Measurements from ENCODE around the gene PYHIN1.

PYHIN1 gene

DNA sequence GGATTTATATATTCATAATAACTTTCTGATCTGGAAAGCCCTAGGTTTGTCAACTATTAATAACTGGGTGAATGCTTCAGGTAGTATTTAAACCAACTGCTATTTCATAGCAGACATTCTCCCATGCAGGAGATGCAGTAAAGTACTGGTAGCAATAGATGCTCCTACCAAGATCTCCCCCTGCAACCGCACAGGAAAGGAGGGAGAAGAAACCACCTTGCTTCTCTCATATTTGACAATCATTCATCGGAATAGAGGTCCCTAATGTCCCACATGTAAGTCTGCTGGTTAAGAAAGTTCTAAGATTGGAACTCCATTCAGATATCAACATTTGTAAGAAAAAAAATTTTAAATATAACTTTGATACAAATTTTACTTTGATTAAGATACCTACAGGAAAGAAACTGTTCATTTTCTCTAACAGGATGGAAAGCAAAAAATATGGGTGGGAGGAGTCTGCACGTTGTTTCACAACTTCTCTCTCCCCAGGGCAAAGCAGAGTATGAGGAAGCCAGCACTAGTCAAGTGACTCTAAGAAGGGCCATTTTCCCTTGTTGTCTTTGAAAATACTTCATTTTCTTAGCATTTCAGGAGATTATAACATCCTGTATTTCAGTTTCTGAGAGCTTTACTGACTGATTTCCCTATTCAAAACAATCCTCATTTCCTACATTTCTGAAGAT, at the start of gene PYHIN1:
PYHIN1 (plus strand) TSS at position 498 of the 683 bp plus-strand sequence. CDS start 5,359 bp downstream, outside the sequence.
- no peak for FAIRE-seq
- no peak for DNase-seq (ENCODE audit: low spot score)

DNA sequence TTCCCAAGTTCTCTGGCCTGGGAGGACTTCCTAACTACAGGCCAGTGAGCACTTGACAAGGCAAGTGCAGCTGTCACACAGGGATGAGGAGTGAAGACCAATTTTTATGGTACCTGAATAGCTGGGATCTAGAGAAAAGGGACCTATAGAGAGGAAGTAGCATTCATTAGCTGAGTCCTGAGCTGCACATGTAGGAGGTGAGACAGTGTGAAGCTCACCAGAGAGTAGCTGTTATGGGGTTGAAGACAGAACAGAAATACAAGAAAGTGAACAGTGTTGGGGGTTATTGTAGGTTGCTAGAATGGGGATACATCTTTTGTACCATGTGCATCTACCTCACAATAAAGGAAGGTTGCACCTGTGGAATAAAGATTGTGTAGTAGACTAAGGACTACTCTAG, 37.7 kb upstream of the PYHIN1 start:
- DNase-seq (ENCODE audit: low spot score), result no peak
- no peak for FAIRE-seq

DNA sequence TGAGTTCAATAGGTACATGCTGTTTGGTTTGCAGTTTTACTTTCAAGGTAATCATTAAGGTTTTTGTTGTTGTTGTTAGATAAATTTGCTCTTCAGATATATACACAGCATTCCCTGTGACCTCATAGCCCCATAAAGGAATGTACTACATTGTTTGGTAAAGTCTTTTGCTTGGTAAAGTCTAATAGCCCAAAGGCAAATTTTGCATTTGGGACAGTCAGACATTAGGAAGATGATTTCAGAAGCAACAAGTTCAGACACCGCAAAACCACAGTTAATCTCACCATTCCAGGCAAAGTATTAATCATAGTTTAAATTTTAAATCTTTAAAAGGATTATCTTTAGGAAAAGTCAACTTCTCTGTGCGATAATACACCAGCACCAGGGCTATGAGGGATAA, 32.6 kb upstream of the PYHIN1 start:
- no peak for DNase-seq (ENCODE audit: low spot score)
- FAIRE-seq, result no peak

DNA sequence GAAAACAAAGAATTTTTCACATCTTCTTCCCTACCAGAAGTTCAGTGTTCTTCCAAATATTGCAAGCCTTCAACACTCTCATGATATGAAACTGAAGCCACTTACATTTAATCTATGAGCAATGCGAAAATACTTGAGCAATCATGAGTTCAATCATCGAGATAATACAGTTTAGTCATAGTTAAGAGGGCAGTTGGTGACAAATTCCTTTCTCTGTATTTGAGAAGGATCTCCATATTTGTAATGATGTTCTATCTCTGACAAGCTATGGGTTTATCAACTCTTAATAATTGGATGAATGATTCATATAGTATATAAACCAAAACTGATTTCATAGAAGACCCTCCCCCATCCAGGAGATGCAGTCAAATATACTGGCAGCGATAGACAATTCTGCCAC, 29.7 kb upstream of the PYHIN1 start:
- DNase-seq (ENCODE audit: low spot score), result no peak
- FAIRE-seq, result no peak

DNA sequence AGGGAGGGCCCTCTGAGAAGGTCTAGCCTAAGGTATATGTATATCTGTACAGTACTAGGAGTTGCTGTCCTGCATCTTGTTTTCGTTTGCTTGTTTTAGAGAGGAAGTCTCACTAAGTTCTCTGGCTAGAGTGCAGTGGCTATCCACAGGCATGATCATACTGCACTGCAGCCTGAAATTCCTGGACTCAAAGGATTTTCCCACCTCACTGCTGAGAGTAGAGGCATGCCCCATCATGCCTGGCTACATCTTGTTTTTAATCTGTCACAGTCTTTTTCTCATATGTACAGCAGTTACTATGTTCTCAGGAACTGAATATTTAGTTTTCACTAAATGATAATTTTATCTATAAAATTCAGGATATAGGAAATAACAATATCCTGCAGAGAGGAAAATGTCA, 15.3 kb upstream of the PYHIN1 start:
- no peak for FAIRE-seq
- DNase-seq (ENCODE audit: low spot score), result no peak

DNA sequence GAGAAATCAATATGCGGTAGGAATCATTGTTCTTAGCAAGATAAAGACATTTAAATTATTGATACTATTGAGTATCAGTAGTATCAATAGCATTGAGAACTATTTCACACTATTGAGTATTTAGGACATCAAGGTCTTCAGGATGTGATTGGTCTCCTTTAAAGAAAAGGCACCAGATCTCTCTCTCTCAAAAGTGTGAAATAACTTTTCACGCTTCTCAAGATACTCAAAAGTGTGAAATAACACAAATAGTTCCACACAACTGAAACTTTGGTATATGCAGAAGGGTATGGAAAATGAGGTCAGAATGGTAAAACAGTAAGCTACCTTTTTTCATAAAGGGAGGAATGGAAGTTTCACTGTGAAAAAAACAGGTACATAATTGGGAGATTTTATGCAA, 6.7 kb upstream of the PYHIN1 start:
- no peak for FAIRE-seq
- no peak for DNase-seq (ENCODE audit: low spot score)

DNA sequence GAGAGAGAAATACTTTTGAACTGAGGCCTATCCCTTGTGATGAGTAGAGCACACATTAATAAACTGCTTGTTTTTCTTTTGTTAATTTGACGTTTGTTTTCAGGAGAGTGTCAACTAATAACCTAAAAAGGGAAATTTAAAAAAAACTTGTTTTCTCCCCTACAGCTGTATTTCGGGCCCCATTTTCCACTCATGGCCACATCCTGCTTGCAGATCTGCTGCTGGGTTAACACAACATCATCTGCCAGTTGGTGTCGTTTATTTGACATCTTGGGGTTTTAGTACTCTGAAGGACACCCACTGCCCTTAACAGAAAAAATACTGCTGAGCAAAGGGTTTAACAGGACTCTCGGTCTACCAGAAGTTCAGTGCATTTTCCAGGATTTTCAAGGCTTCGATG, 848 bp upstream of the PYHIN1 start:
- FAIRE-seq (no peak), DNase-seq (ENCODE audit: low spot score) (no peak)

DNA sequence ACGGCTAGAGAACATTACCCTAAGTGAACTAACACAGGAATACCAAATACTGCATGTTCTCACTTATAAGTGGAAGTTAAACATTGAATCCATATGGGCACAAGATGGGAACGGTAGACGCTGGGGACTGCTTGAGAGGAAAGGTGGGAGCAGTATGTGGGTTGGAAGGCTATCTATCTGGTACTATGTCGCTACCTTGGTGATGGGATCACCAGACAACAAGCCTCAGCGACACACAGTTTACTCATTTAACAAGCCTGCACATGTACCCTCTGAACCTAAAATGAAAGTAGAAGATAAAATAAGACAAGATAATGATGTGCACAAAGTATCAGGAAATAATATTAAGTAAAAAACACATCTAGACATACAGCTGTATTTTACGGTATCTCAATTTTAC, 819 bp downstream of the PYHIN1 start:
- DNase-seq (ENCODE audit: low spot score) (no peak), FAIRE-seq (peak; percentile 82)

DNA sequence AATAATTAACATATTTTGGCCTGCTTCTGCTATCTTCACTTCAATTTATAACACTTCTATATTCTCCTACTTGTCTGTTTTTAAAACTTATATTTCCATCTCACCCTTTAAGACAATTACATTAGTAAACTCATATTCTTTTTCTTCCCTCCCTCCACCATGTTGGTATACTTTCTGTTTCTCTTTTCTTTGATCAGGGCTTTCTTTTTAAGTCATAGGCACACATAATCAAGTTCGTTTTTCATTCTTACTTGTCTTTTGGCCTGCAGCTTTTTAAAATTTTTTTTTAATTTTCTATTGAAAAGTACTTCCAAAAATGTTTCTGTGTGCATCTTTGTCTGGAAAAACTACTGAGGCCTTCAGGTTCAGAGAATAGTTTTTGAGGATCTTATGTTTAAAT, 2.3 kb downstream of the PYHIN1 start:
- DNase-seq (ENCODE audit: low spot score), result no peak
- FAIRE-seq, result no peak

DNA sequence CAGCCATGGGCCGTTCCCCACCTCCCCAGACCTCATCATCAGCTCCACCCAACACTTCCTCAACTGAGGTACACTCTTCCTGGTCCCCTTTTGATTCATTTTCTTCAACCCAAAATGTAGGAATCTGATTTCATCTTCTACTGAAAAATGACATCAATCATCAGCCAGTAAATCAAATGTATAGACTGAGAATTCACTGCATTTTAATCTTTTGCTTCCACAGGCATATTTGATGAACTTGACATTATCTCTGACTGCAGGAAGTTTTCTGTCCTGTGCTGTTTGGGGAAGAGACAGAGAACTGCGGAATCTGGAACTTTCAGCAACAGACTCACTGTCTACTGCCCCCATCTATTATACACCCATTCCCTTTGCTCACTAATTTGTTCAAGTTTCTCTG, 7.8 kb downstream of the PYHIN1 start:
- DNase-seq (ENCODE audit: low spot score), result no peak
- FAIRE-seq, result no peak

DNA sequence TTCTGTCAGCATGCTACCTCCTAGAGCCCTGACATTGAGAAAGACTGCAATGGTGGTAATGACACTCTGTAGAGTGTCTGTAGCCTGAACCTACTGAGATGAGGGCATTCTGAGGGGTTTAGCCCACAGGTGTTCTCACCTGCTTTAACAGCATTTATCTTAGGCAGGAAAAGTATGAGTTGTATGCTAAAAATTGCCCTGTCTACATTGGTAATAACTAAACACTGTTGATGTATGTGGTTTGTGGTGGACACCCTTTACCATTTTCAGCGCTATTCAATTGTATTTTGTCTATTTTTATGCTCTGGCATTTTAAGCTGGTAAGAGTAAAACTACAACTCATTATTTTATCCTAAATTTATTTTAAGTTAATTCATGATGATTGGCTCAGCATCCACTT, 10.0 kb downstream of the PYHIN1 start:
- FAIRE-seq, result no peak
- no peak for DNase-seq (ENCODE audit: low spot score)

DNA sequence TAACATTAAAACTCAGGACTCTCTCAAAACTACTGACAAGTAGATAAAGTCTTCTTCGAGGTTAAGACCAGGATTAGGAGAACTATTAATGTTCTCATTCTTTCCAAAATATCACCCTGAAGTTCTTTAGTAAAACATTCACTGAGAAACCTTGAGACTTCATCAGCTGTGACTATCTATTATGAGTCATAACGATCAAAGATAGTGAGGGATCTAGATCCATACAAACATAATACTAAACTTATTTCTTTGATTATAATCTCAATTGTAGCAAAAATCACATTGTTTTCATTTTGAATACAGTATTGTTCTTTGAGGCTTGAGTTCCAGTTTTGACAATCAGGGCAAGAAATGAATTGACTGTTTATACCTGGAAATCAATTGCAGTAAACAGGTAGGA, 11.1 kb downstream of the PYHIN1 start:
- no peak for FAIRE-seq

DNA sequence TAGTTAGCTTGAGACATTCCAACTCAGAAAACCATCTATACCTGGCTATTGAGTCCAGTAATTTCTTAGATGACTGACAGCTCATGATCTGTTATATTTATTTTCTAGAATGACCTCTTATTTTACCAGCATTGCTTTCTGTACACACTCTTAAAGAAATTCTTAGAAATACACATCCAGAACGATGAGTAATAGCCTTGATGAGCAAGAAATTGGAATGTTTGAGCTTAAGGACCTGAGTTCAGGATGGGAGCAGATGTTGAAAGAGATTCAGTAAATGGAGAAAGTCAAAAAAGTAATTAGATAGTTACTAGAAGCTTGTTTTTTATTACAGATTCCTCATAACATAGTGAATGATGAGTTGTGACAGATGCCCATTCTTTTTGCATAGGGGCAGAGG, 11.7 kb downstream of the PYHIN1 start:
- no peak for DNase-seq (ENCODE audit: low spot score)
- no peak for FAIRE-seq

More for the DNA sequence above, 11.1 kb downstream of the PYHIN1 start:
- no peak for DNase-seq (ENCODE audit: low spot score)

DNA sequence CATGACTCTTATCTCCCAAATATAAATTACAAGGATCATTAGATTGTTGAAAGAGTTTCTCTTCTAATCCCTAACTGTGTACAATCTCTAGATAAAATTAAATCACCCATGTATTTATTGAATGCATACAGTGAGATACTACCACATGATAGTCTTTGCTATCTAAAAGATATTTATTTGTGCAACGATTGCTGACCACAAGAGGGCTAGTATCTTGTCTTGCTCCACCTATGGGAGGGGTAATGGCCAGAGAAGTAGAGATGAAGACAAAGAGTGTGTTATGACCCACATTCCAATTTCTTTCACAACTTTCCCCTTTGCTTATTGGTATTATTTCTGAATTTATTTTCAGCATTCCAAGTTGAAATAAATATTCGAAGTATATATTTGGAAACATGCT, 13.7 kb downstream of the PYHIN1 start:
- no peak for FAIRE-seq
- no peak for DNase-seq (ENCODE audit: low spot score)

DNA sequence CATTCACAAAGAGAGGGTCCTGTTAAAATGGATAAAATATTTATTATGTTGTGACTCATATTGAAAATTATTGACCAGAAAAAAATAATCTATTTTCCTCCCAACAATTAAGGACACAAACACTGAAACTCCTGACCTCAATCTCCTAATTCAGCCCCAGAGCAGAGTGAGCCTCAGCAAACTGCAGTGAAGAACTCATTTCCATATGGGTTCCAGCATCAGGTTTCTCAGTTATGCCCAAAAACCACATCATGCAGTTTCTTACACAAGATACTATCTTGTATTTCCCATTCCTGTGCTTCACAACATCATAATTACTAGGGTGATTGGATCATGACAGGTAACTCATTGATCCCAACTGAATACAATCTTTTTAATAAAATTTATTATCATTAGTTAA, 15.4 kb downstream of the PYHIN1 start:
- DNase-seq (ENCODE audit: low spot score) (no peak), FAIRE-seq (no peak)

DNA sequence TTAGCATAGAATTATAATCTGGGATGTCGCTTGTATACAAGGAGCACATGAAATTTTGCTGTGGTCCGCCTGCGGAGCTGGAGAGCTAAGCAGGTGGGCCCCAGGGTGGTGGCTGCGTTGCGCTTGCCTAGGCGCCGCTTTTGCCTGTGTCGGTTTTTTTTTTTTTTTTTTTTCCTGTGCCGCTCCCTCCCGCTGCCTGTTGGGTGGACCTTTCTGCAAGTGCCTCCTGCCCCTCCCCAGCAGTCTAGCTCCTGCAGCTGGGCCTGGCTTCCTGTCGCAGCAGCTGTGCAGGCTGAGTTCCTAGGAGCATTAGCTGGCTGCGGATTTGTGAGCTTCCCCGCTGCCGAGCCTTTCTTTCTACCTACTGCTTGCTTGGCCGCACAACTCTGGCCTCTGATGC, 20.6 kb downstream of the PYHIN1 start:
- FAIRE-seq, result no peak

DNA sequence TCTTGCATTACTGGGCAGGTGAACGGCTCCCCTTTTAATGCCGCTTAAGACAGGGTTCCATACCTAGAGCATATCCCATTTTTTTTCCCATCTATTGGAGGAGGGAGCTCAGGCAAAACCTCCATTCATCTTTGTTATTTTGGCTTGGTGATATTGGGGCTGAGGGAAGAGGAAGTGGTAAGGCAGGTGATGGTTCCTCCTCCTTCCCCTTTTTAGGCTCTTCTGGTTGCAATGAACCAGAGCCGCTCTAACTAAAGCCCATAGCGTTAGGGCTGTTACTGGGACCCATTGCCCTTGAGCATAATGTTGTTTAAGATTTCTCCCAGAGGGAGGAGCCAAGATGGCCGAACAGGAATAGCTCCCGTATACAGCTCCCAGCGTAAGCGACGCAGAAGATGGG, 21.1 kb downstream of the PYHIN1 start:
- no peak for FAIRE-seq

More for the DNA sequence above, 20.6 kb downstream of the PYHIN1 start:
- no peak for DNase-seq (ENCODE audit: low spot score)

DNA sequence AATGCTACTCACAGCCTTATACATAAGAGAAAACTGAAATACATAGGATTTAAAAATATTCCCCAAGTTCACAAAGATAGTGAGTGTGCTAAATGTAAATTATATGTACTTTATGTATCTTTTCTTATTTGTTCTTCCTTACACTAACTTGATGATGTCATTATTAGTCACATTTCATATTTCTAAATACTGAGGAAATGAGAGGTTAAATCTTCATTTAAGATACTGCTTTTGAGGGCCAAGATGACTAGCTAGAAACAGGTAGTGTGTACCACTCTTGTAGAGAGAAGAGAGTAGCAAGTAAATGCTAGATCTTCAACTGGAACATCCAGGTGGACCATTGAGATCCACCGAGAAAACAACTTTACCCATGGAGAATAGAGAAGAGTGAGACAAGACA, 29.8 kb downstream of the PYHIN1 start:
- no peak for DNase-seq (ENCODE audit: low spot score)
- FAIRE-seq, result no peak

More for the DNA sequence above, 21.1 kb downstream of the PYHIN1 start:
- no peak for DNase-seq (ENCODE audit: low spot score)

DNA sequence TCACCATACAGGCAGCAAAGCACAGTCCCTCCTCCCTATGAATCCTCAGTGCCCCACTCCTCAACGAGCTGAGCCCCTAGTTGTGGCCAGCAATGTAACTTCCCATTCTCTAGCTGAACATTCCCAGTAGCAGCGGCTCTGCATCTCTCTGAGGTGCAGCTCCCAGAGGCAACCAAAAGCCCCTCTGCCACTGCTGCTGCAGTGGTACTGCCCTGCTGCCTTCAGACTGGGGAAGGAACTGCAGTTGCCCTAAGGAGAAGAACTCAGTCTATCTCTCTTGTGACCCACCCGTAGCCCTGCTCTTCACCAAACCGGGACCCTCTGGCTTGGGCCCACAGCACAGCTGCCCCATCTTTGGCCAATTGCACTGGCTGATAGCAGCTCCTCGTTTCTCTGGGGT, 31.6 kb downstream of the PYHIN1 start:
- DNase-seq (ENCODE audit: low spot score) (no peak), FAIRE-seq (no peak)

DNA sequence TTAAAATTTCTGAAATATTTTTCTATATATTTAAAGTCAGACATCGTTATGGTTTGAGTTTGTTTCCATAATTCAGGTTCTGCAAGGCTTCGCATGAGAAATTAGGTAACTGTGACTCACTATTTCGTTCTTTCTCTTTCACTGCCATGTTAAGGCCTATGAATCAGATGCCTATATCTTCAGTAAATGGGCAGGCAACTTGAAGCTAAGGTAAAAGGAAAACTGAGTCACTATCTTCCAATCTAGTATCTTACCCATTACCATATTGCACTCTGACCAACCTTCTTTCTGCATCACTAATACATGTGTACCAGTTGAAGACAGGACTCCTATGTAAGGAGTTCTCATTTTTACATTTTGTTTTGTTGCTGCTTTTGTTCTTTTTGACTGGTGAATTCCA, 37.8 kb downstream of the PYHIN1 start:
- no peak for FAIRE-seq
- no peak for DNase-seq (ENCODE audit: low spot score)

DNA sequence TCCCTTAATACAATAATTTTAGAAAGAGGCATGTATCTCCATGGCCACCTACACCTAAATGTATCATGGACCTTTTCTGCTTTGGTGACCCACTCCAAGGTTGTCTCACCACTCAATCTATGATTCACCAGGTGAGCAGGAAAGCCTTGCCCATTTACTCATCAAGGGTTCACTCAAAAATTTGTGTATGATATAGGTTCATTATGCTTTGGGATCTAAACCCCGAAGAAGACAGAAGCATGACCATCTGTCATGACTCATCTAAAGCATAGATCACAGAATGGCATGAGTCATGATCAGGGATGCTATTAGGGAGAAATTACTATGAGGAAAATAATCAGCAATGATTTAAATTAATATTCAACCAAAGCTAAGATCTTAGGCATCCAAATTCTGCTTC, 38.5 kb downstream of the PYHIN1 start:
- no peak for FAIRE-seq
- DNase-seq (ENCODE audit: low spot score), result no peak

DNA sequence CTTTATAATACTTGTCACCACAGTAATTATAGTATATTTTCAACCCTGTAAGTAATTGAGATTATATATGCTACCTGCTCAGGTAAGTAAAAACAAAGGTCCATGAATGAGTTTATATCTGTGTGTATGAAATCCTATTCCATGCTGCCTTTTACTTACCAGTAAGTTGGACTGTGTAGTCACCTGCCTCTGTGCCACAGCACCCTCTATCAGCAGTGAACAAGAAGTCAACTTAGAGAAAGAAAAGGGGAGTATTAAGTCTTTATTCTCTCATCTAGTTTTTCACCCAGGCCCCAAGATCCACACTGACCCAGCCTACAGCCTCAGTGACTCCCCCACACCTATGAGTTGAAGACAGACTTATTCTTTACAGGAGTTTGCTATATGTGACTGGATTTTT, 41.5 kb downstream of the PYHIN1 start:
- DNase-seq (ENCODE audit: low spot score), result no peak
- FAIRE-seq, result no peak

DNA sequence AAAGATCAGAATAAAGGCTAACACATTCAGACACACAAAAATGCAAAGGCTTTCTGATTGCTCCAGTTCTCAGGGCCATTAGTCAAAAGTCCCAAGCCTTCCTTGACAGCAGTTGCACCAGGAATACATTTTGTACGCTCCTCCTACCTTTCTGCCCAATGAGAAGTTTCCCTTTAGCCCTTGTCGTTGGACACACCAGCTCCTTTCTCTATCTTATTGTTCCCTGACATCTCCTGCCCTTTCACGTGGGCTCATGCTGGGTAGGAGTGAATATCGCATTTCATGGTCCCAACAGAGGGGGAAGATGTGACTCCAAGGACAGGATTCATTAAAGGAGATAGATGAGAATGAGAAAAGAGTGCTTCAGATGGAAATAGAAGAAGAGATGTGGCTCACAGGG, 44.9 kb downstream of the PYHIN1 start:
- DNase-seq (ENCODE audit: low spot score) (no peak), FAIRE-seq (no peak)

DNA sequence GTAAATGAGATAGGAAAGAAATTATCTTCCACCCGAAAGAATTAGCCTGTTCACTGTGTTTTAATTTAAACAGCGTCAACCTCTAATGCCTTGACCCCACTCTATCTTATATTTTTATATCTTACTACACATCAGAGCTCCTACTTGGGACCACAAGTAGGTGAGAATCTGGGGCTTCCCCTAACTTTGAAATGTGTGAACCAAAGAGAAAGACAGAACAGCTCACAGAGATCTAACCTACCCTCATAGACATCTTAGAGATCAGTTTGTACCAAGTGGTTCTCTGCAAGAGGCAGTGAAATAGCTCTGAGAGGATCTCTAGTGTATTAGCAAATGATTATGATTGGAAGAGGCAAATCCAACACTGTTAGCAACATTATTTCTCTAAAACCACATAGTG, 47.4 kb downstream of the PYHIN1 start:
- DNase-seq (ENCODE audit: low spot score) (no peak), FAIRE-seq (no peak)

Data from urothelium cell line (cell line).